NCI-H2171 treated with DMSO at 0.1 percent for 48 hours (cell line): ENCODE measurements around the gene OR52K1.
"Not testable (repeated sequence)": the region's sequence is repeated elsewhere in the genome, so short reads cannot be mapped to it uniquely, and the experiment has no call there.

Experiments
- DNase-seq: peaks from one replicate; lab custom pipeline; 2025; lab: John Stamatoyannopoulos, UW

The OR52K1 gene

DNA sequence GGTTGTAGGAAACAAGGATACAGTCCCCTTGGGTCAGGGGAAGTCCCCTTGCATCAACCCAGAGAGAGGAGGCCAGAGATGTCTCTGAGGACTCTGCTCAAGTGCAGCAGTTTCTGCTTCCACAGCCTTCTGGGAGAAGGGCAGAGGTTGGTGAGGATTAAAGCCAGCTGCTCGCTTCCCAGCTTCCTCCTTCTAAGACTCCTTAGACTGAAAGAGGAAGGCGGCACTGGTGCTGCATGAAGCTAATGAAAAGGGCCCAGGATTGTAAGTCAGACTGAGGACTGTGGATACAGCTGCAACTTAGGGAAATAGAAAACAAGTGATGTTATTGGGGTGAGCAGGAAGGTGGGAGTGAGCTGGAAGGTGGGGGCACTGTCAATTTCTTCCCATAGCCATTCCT, at the start of gene OR52K1:
Gene OR52K1, plus strand, starts transcription at position 202 of the 400 bp plus-strand sequence. CDS start 6,255 bp downstream, outside the sequence.
- DNase-seq, result no peak

DNA sequence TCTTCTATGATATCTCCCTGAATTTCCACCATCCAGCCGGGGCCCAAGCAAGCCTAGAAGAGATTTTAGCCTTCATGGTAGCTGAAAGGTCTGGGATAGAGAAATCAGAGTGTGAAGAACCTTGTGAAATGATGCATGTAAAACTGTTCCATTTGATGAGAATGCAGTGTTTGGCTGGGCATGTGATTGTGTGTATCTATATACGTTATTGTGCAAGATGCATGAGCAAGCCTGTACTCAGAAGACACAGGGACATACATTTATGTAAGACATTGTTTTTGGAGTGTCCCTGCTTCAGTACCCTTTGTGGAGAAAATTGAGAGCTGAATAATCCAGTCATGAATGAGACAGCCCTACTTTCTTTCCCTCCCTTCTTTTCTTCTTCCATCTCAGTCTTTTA, 48.6 kb upstream of the OR52K1 start:
- no peak for DNase-seq

DNA sequence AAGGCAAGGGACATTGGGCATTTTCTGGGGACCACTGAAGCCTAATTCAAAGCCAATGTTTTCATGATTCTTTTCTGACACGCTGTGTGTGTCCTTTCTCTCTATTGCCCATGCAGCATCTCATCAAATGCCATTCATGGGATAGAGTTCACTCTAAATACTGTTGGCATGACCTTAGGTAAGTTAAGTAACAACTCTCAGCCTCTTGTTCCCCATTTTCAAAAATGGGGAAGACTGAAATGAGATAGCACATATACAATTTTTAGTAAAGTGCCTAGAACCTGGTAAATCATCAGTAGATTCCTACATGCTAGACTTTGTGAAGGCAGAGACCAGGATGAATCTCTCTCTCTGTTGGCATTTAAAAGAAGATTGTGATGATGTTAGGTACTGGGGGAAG, 46.0 kb upstream of the OR52K1 start:
- no peak for DNase-seq

DNA sequence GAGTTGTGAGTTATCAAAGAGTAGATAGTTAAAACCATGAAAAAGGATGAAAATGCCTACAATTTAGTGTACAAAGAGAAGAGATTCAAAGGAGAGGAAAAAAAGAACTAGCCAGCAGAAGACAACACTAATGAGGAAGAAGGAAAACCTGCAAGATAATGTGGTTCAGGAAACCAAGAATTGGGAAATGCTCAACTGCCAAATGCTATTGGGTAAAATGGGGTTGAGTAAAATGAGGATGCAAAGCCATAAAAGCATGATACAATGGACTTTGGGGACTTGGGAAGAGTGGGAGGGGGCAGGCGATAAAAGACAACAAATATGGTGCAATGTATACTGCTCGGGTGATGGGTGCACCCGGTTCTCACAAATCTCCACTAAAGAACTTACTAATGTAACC, 40.9 kb upstream of the OR52K1 start:
- no peak for DNase-seq

DNA sequence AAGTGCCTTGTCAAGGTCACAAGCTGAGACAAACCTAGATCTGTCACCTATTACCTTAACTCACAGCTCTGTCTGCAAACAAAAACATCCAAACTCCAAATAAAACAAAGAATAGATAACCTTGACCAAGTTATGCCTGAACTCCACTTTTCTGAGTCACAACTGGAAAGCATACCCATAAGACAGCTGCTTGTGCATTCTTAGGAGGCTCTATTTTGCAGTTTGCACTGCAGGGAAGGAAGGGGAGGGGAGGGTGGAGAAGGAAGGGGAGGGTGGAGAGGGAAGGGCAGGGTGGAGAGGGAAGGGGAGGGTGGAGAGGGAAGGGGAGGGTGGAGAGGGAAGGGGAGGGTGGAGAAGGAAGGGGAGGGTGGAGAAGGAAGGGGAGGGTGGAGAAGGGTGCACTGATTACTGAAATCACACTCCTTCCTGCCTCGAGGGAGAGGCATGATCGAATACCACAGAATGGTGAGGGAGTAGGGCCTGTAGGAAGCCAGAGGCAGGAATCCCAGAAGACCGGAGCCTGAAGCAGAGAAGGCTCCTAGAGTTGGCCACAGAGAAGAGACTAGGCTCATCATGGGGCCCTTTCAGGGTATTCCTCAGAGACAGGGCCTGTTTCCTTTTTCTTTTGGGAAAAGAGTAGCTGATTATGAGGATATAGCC, 39.1 kb upstream of the OR52K1 start:
- no peak for DNase-seq

DNA sequence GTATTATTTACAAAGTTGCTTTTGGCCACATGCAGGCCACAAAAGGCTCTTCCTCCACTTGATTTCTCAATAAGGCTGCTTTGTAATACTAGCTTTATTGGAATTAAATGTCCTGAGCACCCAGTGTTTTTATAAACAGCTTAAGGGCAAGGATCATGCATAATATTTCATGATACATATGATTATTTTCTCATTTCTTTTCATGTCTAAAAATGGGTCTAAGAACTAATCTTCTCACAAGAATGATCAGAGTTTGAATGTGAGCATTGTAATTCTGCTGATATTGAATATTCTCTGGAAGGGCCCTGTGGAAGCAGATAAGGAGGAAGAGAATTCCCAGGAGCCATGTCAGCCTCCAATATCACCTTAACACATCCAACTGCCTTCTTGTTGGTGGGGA, 33.5 kb upstream of the OR52K1 start, which contains the start of gene OR52K2:
Gene OR52K2, plus strand, starts transcription at position 301 of the 400 bp plus-strand sequence. Its CDS starts 45 bp downstream, at position 346.
- DNase-seq, result no peak

DNA sequence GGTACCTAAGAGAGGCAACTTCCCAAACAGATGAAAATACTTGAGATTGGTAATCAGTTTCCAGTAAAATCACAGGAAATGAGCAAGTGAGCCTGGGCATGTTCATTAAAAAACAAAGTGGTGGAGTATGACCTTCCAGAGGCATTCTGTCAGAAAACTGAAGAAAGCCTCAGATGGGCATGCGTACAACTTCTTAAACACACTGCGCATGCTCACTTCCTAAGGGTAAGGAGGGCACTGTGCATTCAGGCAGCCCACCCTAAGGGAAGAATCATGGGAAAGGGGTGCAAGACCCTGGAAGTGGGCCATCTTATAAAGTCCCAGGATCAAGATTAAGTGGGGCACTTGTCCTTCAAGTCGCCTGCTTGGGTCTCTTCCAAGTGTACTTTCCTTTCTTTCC, 29.3 kb upstream of the OR52K1 start:
- DNase-seq, result no peak

DNA sequence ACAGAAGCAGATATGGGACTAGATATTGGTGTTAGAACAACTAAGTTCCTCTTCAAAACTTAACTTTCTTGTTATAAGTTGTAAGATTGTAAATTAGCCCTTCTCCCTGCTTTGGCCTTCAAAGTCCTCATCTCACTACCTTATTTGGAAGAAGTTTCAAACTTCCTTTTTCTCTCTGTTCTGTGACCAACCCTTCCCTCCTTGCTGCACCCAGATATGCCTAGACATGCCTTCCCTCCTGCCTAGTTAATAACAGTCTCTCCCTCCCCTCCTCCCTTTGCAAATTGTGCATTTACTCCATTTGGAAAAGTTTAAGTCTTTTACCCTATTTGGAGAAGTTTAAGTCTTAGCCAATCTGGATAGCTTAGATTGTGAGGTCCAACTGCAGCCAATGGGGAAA, 28.4 kb upstream of the OR52K1 start:
- no peak for DNase-seq

DNA sequence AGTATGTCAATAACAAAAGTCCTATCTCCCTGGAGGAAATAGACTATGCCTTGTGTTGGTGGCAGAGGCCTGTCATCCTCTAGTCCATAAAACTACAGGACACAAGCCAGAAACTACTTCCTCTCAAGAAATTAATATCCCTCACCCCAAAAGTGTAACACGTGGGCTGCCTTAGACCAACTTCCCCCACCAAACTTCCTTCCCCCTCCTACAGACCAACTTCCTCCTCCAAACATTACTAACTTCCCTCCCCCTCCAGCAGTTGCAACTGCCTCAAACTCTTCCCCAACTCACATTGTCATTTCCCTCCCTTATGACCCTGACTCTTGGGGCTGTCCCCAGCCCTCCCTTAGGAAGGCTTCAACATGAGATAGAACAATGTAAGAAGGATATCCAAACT, 27.0 kb upstream of the OR52K1 start:
- DNase-seq, result no peak

DNA sequence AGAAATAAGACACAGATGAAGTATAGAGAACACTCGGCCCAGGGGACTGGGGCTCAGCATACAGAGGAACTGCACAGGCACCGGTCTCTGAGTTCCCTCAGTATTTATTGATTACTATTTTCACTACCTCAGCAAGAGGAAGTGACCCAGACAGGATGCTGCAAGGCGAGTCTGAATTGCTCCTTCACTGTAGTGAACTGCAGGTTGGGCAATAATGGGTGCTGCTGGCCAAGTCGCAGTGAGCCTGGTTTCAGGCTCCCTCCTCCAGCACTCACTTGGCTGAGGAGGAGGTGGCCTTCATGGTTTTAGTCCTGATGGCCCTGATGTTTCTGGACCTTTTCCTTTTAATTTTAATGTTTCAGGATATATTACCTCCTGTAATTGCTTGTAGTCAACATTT, 22.9 kb upstream of the OR52K1 start:
- no peak for DNase-seq

DNA sequence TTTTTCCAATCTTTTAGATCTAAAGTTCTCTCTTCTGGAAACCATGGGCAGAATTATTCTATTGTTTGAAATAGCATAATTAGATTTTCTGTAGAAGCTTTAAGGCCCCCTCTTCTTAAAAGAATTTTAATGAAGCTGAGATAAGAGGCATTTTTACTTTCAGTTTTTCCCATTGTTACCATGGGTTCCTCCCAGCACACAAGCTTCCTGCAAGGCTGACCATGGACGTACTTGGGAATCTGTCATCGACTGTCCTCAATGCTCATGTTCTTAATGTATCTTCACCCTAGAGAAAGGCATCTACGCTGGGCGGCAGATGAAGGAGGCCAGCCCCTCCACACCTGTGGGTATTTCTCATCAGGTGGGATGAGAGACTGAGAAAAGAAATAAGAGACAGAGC, 22.3 kb upstream of the OR52K1 start:
- DNase-seq, result no peak

DNA sequence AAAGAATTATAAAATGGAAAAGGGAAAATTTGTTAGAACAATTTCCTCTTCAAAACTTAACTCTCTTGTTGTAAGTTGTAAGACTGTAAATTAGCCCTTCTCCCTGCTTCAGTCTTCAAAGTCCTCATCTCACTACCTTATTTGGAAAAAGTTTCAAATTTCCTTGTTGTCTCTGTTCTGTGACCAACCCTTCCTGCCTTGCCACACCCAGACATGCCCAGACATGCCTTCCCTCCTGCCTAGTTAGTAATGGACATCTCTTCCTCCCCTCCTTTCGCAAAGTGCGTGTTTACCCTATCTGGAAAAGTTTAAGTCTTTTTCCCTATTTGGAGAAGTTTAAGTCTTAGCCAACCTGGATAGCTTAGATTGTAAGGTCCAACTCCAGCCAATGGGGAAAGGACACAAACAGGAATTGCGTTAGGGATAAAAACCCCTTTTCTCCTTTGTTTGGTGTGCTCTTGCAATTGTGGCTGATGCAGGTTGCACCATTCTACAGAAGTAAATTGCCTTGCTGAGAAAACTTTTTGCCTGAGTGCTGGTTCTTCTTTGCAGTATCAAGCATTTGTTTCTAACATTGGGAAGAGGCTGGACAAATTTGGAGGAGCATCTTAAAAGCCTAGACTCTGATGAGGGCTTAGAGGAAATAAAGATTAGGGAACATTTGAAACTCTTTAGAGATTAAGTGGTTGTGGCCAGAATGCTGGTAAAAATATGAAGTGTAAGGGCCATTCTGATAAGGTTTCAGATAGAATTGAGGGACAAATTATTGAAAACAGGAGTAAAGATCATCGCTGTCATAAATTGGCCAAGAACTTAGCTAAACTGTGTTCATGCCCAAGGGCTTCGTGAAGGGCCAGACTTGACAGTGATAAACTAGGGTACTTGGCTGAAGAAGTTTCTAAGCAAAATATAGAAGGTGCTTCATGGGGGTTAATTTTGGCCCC, 18.0 kb upstream of the OR52K1 start:
- DNase-seq, result no peak

DNA sequence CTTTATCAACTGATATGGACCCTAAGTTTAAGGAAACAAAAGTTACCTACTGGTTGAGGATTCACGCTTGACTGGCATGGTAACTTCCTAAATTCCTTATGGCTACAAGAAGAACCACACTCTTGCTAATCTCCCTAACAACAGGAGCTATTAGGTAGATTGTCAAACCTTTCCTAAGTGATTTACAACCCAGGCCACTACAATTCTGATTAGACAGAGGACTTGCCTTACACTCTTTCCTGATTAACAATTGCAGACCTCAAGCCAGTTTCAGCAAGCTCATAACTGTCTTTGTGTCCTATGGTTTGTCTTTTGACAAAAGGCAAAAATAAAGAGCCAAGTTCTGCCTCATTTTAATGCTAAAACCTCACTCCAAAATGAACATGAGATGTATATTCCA, 17.0 kb upstream of the OR52K1 start:
- no peak for DNase-seq

DNA sequence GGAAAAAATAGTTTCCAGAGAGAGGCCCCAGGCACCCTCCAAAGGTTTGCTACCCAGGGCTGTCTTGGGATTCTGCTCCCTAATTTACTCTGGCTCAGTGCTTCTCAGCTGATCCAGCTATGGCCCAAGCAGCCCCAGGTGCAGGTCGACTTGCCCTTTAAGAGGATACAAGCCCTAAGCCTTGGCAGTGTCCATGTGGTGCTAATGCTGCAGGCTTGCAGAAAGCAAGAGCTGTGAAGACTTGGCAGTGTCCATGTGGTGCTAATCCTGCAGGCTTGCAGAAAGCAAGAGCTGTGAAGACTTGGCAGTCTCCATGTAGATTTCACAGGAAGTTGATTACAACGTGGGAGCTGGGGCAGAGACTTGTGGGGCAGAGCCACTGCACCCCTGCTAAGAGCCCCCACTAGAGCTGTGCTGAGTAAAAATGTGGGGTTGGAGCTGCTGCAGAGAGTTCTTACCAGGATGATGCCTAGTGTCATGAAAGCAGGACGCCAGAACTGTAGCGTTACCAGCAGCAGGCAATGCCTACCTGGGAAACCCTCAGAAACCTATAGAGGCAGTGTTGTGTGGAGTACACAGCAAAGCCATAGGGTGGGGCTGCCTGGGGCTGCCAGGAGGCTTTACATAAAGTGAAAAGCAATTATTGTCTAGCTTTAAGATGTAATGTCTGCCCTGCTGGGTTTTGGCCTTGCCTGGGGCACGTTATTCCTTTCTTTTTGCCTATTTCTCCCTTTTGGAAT, 16.1 kb upstream of the OR52K1 start:
- DNase-seq, result no peak

DNA sequence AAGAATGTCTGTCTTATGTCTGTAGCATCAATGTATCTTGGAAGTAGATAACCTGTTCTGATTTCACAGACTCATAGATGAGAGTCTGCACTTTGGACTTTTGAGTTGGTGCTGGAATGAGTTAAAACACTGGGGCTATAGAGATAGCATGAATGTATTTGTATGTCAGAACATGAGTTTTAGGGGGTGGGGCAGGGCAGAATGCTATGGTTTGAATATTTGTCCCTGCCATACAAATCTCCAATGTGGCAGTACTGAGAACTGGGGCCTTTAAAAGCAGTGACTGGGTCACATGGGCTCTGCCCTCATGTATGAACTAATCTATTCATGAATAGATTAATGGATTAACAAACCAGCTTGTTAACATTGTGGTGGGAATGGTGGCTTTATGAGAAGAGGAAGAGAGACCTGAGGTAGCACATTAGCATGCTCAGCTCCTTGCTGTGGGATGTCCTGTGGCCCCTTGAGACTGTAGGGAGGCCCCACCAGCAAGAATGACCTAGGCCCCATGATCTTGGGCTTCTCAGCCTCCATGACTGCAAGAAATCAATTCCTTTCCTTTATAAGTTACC, 15.5 kb upstream of the OR52K1 start:
- no peak for DNase-seq

DNA sequence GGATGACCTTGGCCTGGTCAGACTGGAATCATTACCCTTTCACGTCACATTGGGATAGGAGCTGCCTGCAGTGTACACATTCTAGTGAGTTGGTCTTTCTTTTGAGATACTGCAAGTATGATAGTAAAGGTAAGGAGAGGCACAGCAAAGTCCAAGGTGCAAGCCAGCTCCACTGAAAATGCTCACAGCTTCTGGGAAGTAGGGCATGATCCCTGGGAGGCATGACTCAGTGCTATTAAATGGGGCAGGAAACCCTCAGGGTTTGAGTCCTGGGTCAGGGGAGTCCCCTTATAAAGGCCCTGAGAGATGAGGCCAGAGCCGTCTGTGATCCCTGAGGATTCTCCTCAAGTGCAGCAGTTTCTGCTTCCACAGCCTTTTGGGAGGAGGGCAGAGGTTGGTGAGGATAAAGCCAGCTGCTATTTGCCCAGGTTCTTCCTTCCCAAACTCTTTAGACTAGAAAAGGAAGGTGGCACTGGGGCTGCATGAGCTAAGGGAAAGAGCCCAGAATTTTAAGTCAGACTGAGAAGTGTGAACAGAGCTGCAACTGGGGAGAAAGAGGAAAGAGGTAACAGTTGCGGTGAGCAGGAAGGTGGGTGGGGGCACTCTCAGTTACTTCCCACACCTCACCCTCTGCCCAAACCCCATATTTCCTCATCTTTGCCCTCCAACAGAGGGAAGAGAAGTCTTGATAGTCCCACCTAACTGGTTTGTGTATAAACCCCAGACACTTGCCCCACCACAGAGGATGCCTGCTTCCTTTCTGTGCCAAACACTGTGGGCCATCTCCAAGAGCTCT, 14.4 kb upstream of the OR52K1 start:
- no peak for DNase-seq

DNA sequence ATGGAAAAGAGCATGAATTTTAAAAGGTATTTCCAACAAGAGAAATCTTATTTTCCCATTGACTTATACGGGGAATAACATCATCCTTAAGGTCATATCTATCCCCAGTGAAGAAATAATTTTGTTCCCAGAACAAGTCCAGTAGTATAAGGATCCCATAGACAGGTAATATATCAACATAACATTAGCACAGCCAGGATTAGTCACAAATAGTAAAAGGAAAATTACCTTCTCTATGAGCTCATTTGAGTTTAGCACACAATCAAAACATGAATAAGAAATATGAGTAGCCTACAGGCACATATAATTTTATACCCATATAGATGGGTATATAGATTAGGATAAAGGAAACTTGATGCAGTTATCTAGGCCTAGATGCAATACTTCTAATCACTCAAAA, 2.8 kb upstream of the OR52K1 start:
- DNase-seq, result no peak

DNA sequence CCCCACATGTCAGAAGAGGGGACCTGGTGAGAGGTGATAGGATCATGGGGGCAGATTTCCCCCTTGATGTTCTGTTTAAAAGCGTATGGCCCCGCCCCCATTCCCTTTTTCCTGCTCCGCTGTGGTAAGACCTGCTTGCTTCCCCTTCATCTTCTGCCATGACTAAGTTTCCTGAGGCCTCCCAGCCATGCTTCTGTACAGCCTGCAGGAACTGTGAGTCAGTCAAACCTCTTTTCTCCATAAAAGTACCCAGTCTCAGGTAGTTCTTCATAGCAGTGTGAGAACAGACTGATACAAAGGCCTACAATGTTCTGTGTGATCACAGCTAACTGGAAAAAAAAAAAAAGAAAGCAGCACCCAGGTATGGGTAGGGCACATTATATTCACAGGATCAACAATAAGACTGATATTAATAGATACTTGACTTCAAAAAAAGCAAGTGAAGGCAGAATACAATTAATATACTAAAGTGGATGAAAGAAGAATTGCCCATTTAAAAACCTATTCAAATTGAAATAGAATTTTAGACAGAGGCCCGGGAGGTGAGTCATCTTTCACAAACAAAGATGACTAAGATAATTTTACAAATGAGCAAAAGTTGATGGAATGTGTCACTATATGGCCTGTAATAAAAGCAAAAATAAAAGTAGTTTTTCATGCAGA, 1.7 kb upstream of the OR52K1 start:
- DNase-seq, result no peak

DNA sequence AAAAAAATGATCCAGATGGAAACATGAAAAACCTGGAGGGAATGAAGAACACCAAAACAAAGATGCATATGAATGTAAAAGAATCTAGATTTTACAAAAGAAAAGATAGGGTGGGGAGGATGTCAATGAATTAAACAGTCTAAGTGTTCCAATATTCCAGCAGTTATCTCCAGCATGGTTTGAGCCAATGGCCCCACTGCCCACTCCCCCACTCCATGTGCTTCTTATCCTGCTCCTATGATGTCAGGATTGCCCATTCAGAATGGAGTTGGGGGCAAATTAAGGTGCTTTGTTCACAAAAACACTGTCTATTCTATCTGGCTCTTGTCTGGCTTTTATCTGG, 1.2 kb upstream of the OR52K1 start:
- no peak for DNase-seq

DNA sequence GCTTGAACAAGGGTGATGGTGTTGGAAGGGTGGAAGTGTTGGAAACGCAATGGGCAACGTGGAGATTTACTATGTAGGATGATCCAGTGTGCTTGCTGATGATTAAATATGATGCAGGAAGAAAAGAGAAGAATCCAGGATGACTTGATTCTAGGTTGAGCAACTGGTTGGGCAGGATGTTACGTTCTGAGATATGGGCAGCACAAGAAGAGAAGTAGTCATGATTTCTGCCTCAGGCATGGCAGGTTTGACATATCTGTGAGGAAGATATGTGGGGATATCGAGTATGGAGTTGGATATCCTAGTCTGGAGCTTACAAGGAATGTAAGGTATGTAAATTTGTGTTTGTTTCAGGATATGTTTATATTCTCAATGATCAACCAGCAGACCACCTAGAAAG, 1.9 kb downstream of the OR52K1 start:
- no peak for DNase-seq

DNA sequence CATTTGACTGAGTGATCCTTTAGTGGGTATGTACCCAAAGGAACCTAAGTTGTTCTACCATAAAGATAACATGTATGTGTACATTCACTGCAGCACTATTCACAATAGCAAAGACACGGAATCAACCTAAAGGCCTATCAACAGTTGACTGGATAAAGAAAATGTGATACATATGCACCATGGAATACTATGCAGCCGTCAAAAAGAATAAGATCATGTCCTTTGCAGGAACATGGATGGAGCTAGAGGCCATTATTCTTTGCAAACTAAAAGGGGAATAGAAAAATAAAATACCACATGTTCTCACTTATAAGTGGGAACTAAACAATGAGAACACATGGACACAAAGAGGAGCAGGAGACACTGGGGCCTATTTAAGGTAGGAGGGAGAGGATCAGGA, 9.0 kb downstream of the OR52K1 start:
- not testable (repeated sequence) for DNase-seq
